CD4-positive, alpha-beta memory T cell (primary cell): ENCODE results near the gene SPPL2C. TPM values are rescaled to one million over a fixed set of nuclear protein-coding genes. Genes with fewer than 3 reads are reported as not detected.
A peak's percentile ranks its signal among the peaks of the same experiment; 100 is the strongest.

Source experiments
- CTCF ChIA-PET: fragments of 350-600 bp; sonication (Branson Sonifier 250); formaldehyde crosslinking; loops from one replicate; lab custom pipeline; 2021; ENCODE audit warnings: inconsistent platforms; ENCODE audit not compliant: partially characterized antibody; lab: Charles Lee
- POLR2A ChIA-PET: fragments of 350-600 bp; sonication (Branson Sonifier 250); formaldehyde crosslinking; loops from one replicate; lab custom pipeline; 2021; ENCODE audit not compliant: partially characterized antibody; lab: Charles Lee
- DNase-seq, 5 donors: peaks; one replicate each; pipeline versions ENCODE4 v3.0.0 to v3.0.0-alpha.2; 2020 to 2022; ENCODE audit warnings: mixed read lengths in 1 of 5
- H3K27ac ChIP-seq: one replicate; pipeline ENCODE4 v1.7.0; 2013; ENCODE audit warnings: low read depth, low read length
- H3K27me3 ChIP-seq: 2 replicates; pipeline ENCODE4 v1.7.0; 2013; ENCODE audit warnings: mild to moderate bottlenecking, low read length, moderate library complexity; ENCODE audit not compliant: insufficient read depth
- H3K36me3 ChIP-seq: 2 replicates; pipeline ENCODE4 v1.7.0; 2013; ENCODE audit warnings: mild to moderate bottlenecking, low read length, moderate library complexity; ENCODE audit not compliant: insufficient read depth
- H3K4me1 ChIP-seq: 2 replicates; pipeline ENCODE4 v1.7.0; 2013; ENCODE audit warnings: mild to moderate bottlenecking, low read length, moderate library complexity; ENCODE audit not compliant: insufficient read depth
- H3K4me3 ChIP-seq, 2 donors: one replicate each; pipeline ENCODE4 v1.7.0; 2013; ENCODE audit warnings: low read length in 2 of 2, mild to moderate bottlenecking in 1 of 2
- H3K9me3 ChIP-seq, 2 donors: one replicate each; pipeline ENCODE4 v1.7.0; 2013; ENCODE audit warnings: low read length in 2 of 2, control low read depth in 1 of 2; ENCODE audit not compliant: control insufficient read depth in 1 of 2
- H3K27ac Mint-ChIP-seq, 7 donors: one replicate each; pipeline ENCODE4 v1.8.0; 2020 to 2021; ENCODE audit warnings: mixed read lengths in 7 of 7, mild to moderate bottlenecking in 6 of 7, inconsistent platforms in 3 of 7, moderate library complexity in 3 of 7
- H3K27me3 Mint-ChIP-seq, 2 donors: one replicate each; pipeline ENCODE4 v1.8.0; 2020 to 2021; ENCODE audit warnings: mixed read lengths in 2 of 2
- H3K36me3 Mint-ChIP-seq, 2 donors: one replicate each; pipeline ENCODE4 v1.8.0; 2020 to 2021; ENCODE audit warnings: mixed read lengths in 2 of 2, inconsistent platforms in 1 of 2, mild to moderate bottlenecking in 1 of 2
- H3K4me1 Mint-ChIP-seq, 4 donors: one replicate each; pipeline ENCODE4 v1.8.0; 2020 to 2021; ENCODE audit warnings: mixed read lengths in 4 of 4, mild to moderate bottlenecking in 1 of 4
- H3K4me3 Mint-ChIP-seq, 8 donors: one replicate each; pipeline ENCODE4 v1.8.0; 2020 to 2021; ENCODE audit warnings: mixed read lengths in 8 of 8, mild to moderate bottlenecking in 7 of 8, moderate library complexity in 6 of 8, inconsistent platforms in 3 of 8
- H3K9me3 Mint-ChIP-seq, 8 donors: one replicate each; pipeline ENCODE4 v1.8.0; 2020 to 2021; ENCODE audit warnings: mixed read lengths in 8 of 8, mild to moderate bottlenecking in 5 of 8, inconsistent platforms in 3 of 8, moderate library complexity in 1 of 8
- intact Hi-C: fragments of 100-400 bp; cut with micrococcal nuclease; formaldehyde crosslinking; loops from one replicate; pipeline ENCODE4 v1.15.1; 2023
- polyA plus RNA-seq, 2 donors: library from polyadenylated mRNA; unstranded; fragments of 300-500 nt; fragmentation: Illumina TruSeq; gene quantifications; one replicate each; pipeline ENCODE4 v1.2.3, GENCODE V29; 2021
- total RNA-seq, 2 experiments: library from RNA; stranded (reverse); gene quantifications; one replicate each; pipeline ENCODE4 v1.2.3, GENCODE V29; 2021

The SPPL2C gene
- total and polyA plus RNA-seq, 4 experiments from 2014 or later, result not detected

DNA sequence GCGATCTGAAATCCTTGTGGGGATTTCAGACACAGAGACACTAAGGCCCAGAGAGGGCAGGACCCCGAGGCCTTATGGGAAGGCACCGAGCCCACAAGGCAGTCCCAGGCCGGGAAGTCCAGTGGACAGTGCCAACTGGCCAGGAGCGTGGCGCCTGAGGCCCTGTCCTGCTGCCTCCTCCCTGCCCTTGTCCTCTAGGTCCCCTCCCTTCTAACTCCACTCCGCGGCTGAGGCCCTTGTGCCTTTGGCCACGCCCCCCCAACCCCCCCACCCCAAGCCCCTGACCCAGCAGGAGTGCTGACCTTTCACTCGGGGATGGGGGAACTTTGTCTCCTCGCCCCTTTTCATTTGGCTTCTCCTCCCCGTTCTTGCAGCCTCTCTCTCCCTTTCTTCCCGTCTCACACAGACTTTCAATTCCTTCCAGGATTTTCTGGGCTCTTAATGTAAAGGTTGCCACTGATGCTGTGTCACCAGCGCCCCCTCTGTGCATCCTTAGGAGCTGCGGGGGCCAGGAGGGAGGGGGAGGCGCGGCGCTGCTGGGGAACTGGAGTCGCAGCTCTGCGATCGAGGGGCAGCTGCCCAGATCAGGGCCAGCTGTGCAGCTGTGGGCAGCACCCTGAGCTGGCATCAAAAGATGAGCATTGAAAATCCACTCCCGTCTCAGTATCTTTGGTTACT lies 31.5 kb upstream of the SPPL2C start:
- H3K4me1 Mint-ChIP-seq, result no peaks in the 10 kb centered on the region
- no peak for DNase-seq
- intact Hi-C loops, result no loop called here
- no peaks in the 10 kb centered on the region for H3K27me3 ChIP-seq
- H3K27ac Mint-ChIP-seq, result no peak overlapping the region
- H3K4me3 ChIP-seq, result no peak overlapping the region
- ChIA-PET CTCF (interaction anchor here (0.9 to 1.3 kb wide), 2 partner anchors 18 to 19 kb away, joined by 3 to 4 read pairs; no protein-coding TSS in a partner anchor), POLR2A (no interaction called here)
- H3K36me3 Mint-ChIP-seq, result no peaks in the 10 kb centered on the region
- H3K27ac ChIP-seq, result no peak overlapping the region
- no peaks in the 10 kb centered on the region for H3K36me3 ChIP-seq
- peaks cover 0 to 5% of the 10 kb centered on the region in 2 donors for H3K27me3 Mint-ChIP-seq
- H3K9me3 ChIP-seq, result no peaks in the 10 kb centered on the region
- H3K4me1 ChIP-seq, result no peaks in the 10 kb centered on the region
- H3K4me3 Mint-ChIP-seq, result no peak overlapping the region
- no peaks in the 10 kb centered on the region for H3K9me3 Mint-ChIP-seq

DNA sequence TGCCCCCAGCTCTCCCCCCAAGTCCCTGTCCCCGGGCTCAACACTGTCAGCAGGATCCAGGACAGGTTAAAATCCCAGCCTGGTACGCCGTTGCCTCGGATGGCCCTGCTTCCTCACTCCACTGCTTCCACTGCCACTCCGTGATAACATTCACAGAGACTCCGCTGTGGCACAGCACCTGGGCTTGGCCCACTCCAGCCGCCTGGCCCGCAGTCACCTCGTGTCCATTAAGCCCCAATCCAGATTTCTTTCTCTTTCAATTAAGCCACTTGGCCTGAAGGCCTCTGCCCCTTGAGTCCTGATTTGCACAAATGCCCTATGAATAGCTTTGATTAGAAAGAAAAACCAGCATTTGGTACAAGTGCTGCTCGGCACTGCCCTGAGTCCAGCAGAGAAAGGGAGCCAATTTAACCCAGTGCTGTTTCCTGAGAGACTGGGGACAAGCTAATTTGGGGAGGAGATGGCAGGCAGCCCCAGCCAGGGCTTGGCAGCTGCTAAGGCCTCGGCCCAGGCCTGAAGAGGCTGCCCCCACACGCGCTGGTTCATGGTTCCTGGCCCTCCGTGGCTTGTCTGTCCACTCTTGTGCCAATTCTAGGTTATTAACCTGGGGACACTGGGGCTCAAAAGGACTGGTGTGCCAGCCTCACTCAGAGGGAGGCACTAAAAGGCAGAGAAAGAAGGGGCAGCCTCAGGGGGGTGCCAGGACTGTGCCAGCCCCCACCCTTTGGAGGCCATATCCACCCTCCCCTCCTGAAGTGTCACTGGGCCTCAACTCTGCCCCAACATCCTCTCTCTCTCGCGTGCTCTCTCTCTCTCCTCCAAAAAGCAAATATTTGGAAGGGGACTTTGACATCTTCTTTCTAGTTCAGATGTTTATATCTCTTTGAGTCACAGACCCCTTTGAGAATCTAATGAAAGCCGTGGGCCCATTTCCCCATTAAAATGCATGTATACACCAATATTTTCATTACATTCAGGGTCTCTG lies 29.8 kb upstream of the SPPL2C start:
- Mint-ChIP-seq H3K36me3 (no peaks in the 10 kb centered on the region), H3K4me3 (no peak overlapping the region), H3K27ac (peak overlapping the region in 1 of 7 donors; percentile 32), H3K9me3 (no peaks in the 10 kb centered on the region), H3K27me3 (peaks cover 0 to 5% of the 10 kb centered on the region in 2 donors), H3K4me1 (no peaks in the 10 kb centered on the region)
- ChIA-PET POLR2A (no interaction called here), CTCF (interaction anchor here (1.3 to 1.8 kb wide), 2 partner anchors 17 kb away, joined by 4 to 6 read pairs; no protein-coding TSS in a partner anchor)
- no peak for DNase-seq
- Histone ChIP-seq H3K4me3 (no peak overlapping the region), H3K9me3 (no peaks in the 10 kb centered on the region), H3K36me3 (no peaks in the 10 kb centered on the region), H3K4me1 (no peaks in the 10 kb centered on the region), H3K27ac (no peak overlapping the region), H3K27me3 (no peaks in the 10 kb centered on the region)
- intact Hi-C loops, result no loop called here

- ChIA-PET CTCF (interaction anchor here (1.8 kb wide), 1 partner anchor 16 kb away, joined by 6 read pairs; no protein-coding TSS in a partner anchor), POLR2A (no interaction called here)
- H3K27me3 ChIP-seq, result no peaks in the 10 kb centered on the region
- Mint-ChIP-seq H3K9me3 (no peaks in the 10 kb centered on the region), H3K27me3 (peaks cover 0 to 5% of the 10 kb centered on the region in 2 donors), H3K36me3 (no peaks in the 10 kb centered on the region), H3K4me3 (no peak overlapping the region), H3K4me1 (no peaks in the 10 kb centered on the region), H3K27ac (no peak overlapping the region)
- intact Hi-C loops, result no loop called here
- no peak overlapping the region for H3K27ac ChIP-seq
- DNase-seq, result no peak
- H3K4me1 ChIP-seq, result no peaks in the 10 kb centered on the region
- no peaks in the 10 kb centered on the region for H3K9me3 ChIP-seq
- no peak overlapping the region for H3K4me3 ChIP-seq
- H3K36me3 ChIP-seq, result no peaks in the 10 kb centered on the region
Observed at GRCh38 chr17:45815752-45816151, 28.9 kb upstream of the SPPL2C start.

DNA sequence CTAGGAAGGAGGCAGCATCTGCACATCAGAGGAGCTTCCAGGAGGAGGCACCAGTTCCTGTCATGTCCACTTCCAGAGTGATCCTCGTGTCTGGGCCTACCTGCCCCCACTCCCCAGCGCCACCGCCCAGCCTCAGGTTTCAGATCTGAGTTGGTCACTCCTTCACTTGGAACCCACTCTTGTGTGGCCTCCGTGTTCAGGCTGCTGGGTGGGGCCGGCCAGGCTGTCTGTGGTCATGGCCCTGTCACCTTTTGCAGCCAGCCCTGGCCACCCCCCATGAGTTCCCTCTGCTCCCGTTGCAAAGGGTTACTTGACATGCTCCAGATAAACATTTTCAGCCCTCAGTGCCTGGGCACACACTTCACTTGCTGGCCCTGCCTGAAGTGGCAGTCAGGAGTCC lies 26.6 kb upstream of the SPPL2C start:
- no peaks in the 10 kb centered on the region for H3K27me3 ChIP-seq
- no peak overlapping the region for H3K4me3 Mint-ChIP-seq
- H3K9me3 ChIP-seq, result no peaks in the 10 kb centered on the region
- no peak overlapping the region for H3K27ac ChIP-seq
- H3K27me3 Mint-ChIP-seq, result peaks cover 0 to 5% of the 10 kb centered on the region in 2 donors
- H3K4me3 ChIP-seq, result no peak overlapping the region
- H3K4me1 ChIP-seq, result no peaks in the 10 kb centered on the region
- CTCF ChIA-PET, result interaction anchor here (1.4 kb wide), 1 partner anchor 14 kb away, joined by 6 read pairs; no protein-coding TSS in a partner anchor
- H3K27ac Mint-ChIP-seq, result no peak overlapping the region
- no peaks in the 10 kb centered on the region for H3K4me1 Mint-ChIP-seq
- H3K36me3 Mint-ChIP-seq, result no peaks in the 10 kb centered on the region
- POLR2A ChIA-PET, result no interaction called here
- intact Hi-C loops, result no loop called here
- no peaks in the 10 kb centered on the region for H3K36me3 ChIP-seq
- H3K9me3 Mint-ChIP-seq, result no peaks in the 10 kb centered on the region
- no peak for DNase-seq

DNA sequence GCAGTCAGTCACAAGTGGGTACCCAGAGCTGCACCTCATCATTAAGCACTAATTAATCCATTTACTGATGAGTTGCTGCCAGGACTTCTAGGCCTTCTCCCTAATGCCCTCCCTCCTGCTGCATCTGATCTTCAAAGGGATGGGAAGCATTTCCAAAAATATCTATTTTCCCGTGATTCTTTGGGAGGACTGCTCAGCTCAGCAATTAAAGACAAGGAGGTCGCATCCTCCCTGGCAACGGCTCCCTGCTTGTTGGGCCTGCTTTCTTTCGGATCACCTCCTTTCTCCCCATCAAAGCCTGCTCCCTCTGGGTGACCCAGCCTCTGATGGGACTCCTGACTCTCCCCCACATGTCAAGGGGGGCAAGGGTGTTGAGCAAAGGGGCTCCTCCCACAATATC lies 26.0 kb upstream of the SPPL2C start:
- Histone ChIP-seq H3K4me3 (no peak overlapping the region), H3K27ac (no peak overlapping the region), H3K9me3 (no peaks in the 10 kb centered on the region), H3K4me1 (peaks cover under 1% of the 10 kb centered on the region), H3K27me3 (no peaks in the 10 kb centered on the region), H3K36me3 (no peaks in the 10 kb centered on the region)
- no peak for DNase-seq
- Mint-ChIP-seq H3K4me1 (no peaks in the 10 kb centered on the region), H3K4me3 (no peak overlapping the region), H3K27me3 (peaks cover 0 to 3% of the 10 kb centered on the region in 2 donors), H3K9me3 (no peaks in the 10 kb centered on the region), H3K36me3 (no peaks in the 10 kb centered on the region), H3K27ac (no peak overlapping the region)
- POLR2A ChIA-PET, result no interaction called here
- intact Hi-C loops, result no loop called here
- CTCF ChIA-PET, result interaction anchor here (1.4 to 2.0 kb wide), 2 partner anchors 13 to 177 kb away, joined by 6 read pairs; no protein-coding TSS in a partner anchor

- Mint-ChIP-seq H3K4me1 (peaks cover 0 to 3% (median 0%) of the 10 kb centered on the region in 4 donors), H3K4me3 (no peak overlapping the region), H3K9me3 (no peaks in the 10 kb centered on the region), H3K27me3 (no peaks in the 10 kb centered on the region), H3K27ac (no peak overlapping the region), H3K36me3 (no peaks in the 10 kb centered on the region)
- CTCF ChIA-PET, result interaction anchor here (1.0 to 2.0 kb wide), 2 partner anchors 12 to 178 kb away, joined by 5 to 6 read pairs; no protein-coding TSS in a partner anchor
- intact Hi-C loops, result no loop called here
- POLR2A ChIA-PET, result no interaction called here
- Histone ChIP-seq H3K4me3 (no peak overlapping the region), H3K4me1 (peaks cover 4% of the 10 kb centered on the region), H3K27me3 (no peaks in the 10 kb centered on the region), H3K9me3 (no peaks in the 10 kb centered on the region), H3K27ac (no peak overlapping the region), H3K36me3 (no peaks in the 10 kb centered on the region)
- no peak for DNase-seq
Observed at GRCh38 chr17:45819632-45820031, 25.0 kb upstream of the SPPL2C start.
